Progenitor cell of endocrine pancreas (in vitro differentiated cells): ENCODE data around the gene C3orf49. TPM values are rescaled to one million over a fixed set of nuclear protein-coding genes. Genes with fewer than 3 reads are reported as not detected.

Experiments used
- DNase-seq: peaks from one replicate; pipeline ENCODE4 v3.0.0; 2021; ENCODE audit warnings: low spot score; ENCODE audit not compliant: unreplicated experiment
- H3K27ac Mint-ChIP-seq: 2 replicates; pipeline ENCODE4 v1.8.0; 2021; ENCODE audit warnings: mild to moderate bottlenecking, moderate library complexity, mixed read lengths
- H3K27me3 Mint-ChIP-seq: 2 replicates; pipeline ENCODE4 v1.8.0; 2021; ENCODE audit warnings: mixed read lengths
- H3K36me3 Mint-ChIP-seq: 2 replicates; pipeline ENCODE4 v1.8.0; 2022; ENCODE audit warnings: mixed read lengths; ENCODE audit not compliant: insufficient read depth
- H3K4me1 Mint-ChIP-seq: 2 replicates; pipeline ENCODE4 v1.8.0; 2021; ENCODE audit warnings: low read depth, mixed read lengths
- H3K4me3 Mint-ChIP-seq: 2 replicates; pipeline ENCODE4 v1.8.0; 2021; ENCODE audit warnings: low read depth, mild to moderate bottlenecking, moderate library complexity, mixed read lengths
- H3K9me3 Mint-ChIP-seq: 2 replicates; pipeline ENCODE4 v1.8.0; 2021; ENCODE audit warnings: low read depth, mixed read lengths
- total RNA-seq: library from RNA; stranded (reverse); gene quantifications from 2 replicates; pipeline ENCODE4 v1.2.1, GENCODE V29; 2021
- TF ChIP-seq, protein P1 (sequence below): fragments of 200-600 bp; sonication (generic); IDR thresholded peaks from one replicate; pipeline ENCODE4 v1.5.0; 2021; ENCODE audit warnings: antibody characterized with exemption, mild to moderate bottlenecking; ENCODE audit not compliant: unreplicated experiment

Gene C3orf49
- total RNA-seq, 1 donor from 2014 or later, result not detected

DNA sequence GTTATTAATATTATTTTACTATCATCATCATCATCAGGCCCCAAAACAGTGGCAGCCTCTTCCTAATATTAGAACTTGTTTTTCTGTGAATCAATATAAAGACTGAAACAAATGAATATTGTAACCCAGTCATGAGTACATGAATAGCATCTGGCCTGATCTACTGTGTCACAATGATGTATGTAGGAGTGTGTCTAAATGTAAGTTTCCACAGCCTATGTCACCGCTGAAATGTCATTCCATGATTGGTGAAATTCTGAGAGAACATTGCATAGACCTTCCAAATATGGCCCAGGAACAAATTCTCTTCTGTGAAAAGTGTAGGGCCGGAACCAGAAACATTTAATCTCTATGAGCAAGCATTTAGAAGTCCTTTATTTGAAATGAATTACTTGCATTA lies 20.6 kb upstream of the C3orf49 start:
- Mint-ChIP-seq H3K4me3 (no peak overlapping the region), H3K36me3 (no peaks in the 10 kb centered on the region), H3K27ac (no peak overlapping the region), H3K27me3 (no peaks in the 10 kb centered on the region), H3K4me1 (peaks cover 2% of the 10 kb centered on the region), H3K9me3 (no peaks in the 10 kb centered on the region)
- DNase-seq, result no peak
- TF ChIP-seq, protein P1, sequence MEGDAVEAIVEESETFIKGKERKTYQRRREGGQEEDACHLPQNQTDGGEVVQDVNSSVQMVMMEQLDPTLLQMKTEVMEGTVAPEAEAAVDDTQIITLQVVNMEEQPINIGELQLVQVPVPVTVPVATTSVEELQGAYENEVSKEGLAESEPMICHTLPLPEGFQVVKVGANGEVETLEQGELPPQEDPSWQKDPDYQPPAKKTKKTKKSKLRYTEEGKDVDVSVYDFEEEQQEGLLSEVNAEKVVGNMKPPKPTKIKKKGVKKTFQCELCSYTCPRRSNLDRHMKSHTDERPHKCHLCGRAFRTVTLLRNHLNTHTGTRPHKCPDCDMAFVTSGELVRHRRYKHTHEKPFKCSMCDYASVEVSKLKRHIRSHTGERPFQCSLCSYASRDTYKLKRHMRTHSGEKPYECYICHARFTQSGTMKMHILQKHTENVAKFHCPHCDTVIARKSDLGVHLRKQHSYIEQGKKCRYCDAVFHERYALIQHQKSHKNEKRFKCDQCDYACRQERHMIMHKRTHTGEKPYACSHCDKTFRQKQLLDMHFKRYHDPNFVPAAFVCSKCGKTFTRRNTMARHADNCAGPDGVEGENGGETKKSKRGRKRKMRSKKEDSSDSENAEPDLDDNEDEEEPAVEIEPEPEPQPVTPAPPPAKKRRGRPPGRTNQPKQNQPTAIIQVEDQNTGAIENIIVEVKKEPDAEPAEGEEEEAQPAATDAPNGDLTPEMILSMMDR, result no peak

DNA sequence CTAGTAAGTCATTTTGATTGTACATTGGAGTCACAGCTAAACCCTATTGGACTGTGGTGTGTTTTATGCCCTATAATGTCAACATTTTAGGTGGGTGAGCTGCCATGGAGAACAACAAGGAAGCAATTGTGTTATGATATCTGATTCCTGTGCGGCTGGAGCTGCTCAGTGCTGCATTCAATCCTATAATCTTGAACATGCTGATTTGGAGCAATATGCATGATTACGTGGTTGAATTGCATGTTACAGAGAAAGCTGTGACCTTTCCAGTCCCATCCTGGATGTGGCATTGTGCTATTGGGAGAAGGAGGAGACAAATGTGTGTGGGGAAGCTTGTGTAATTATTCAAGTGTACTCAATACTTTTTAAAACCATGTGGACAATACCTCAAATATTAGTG lies 20.1 kb upstream of the C3orf49 start:
- Mint-ChIP-seq H3K36me3 (no peaks in the 10 kb centered on the region), H3K27me3 (no peaks in the 10 kb centered on the region), H3K9me3 (no peaks in the 10 kb centered on the region), H3K4me3 (no peak overlapping the region), H3K4me1 (peaks cover 2% of the 10 kb centered on the region), H3K27ac (no peak overlapping the region)
- TF ChIP-seq, protein P1, result no peak
- DNase-seq, result no peak

DNA sequence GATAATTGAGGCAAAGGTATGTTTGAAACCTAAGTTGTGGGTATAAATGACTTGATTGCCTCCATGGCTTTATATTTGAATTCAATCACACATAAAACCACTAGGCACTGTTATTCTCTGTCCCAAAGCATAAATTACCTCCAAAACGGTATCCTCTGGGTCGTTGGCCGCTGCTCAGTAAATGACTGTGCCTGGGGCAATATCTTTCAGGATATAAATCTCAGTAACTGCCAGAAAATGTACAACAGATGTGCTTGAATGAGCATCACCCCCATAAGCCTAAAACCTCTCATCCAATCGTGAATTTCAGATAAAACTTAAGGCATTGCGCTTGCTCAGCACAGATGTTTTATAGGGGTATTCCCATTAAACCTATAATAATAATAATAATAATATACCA lies 19.0 kb upstream of the C3orf49 start:
- Mint-ChIP-seq H3K27me3 (no peaks in the 10 kb centered on the region), H3K4me3 (no peak overlapping the region), H3K36me3 (no peaks in the 10 kb centered on the region), H3K9me3 (no peaks in the 10 kb centered on the region), H3K27ac (no peak overlapping the region), H3K4me1 (peaks cover 2% of the 10 kb centered on the region)
- no peak for DNase-seq
- TF ChIP-seq, protein P1, result no peak

DNA sequence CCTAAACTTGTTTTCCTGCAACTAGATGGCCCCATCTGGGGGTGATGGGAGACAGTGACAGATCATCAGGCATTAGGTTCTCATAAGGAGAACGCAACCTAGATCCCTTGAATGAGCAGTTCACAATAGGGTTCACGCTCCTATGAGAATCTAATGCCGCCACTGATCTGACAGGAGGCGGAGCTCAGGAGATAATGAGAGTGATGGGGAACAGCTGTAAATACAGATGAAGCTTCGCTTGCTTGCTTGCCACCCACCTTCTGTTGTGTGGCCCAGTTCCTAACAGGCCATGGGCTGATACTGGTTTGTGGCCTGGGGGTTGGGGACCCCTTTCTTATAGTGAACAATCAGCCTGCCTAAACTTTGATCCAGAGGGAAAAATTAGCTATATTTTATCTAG lies 15.2 kb upstream of the C3orf49 start:
- H3K27ac Mint-ChIP-seq, result no peak overlapping the region
- TF ChIP-seq, protein P1, result no peak

DNA sequence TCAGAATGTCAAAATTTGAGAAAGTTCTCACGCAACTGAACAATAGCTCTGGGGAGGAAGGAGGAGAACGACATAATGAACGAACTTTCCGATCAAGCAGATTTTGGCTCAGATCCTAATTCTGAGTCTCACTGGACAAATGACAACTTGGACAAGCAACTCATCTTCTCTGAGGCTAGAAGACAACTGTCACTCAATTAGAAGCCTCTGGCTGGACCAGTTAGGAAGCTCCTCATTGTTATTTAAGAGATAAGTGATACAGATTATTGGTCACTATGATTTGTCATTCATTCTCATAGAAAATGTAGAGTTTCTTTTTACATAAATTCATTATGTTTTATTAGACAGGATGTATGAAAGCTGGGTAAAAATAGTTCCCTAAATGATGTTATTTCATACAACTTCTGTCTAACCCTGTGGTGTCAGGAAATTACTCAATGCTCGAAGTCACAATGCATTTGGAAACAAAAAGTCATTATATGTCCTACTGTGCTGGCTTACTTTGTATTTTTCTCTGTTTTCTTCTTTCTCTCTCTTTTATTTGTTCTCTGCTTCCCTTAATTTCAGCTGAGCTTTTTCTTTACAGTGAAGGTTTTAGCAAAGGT lies 11.0 kb upstream of the C3orf49 start:
- DNase-seq, result no peak
- Mint-ChIP-seq H3K4me3 (no peak overlapping the region), H3K27me3 (no peaks in the 10 kb centered on the region), H3K36me3 (no peaks in the 10 kb centered on the region), H3K27ac (no peak overlapping the region), H3K9me3 (no peaks in the 10 kb centered on the region), H3K4me1 (no peaks in the 10 kb centered on the region)
- TF ChIP-seq, protein P1, result no peak

More for the DNA sequence above, 15.2 kb upstream of the C3orf49 start:
- DNase-seq, result no peak
- Mint-ChIP-seq H3K4me3 (no peak overlapping the region), H3K36me3 (no peaks in the 10 kb centered on the region), H3K4me1 (peaks cover 1% of the 10 kb centered on the region), H3K27me3 (no peaks in the 10 kb centered on the region), H3K9me3 (no peaks in the 10 kb centered on the region)
